BE2C (cell line): ENCODE results near the gene MMP25.

Experiments
- DNase-seq: peaks from one replicate; pipeline ENCODE4 v3.0.0-alpha.2; 2020
- H3K27me3 ChIP-seq: fragments of 250-450 bp; sonication (Bioruptor Pico); 2 replicates; pipeline ENCODE4 v1.5.1; 2020; ENCODE audit warnings: mild to moderate bottlenecking
- H3K36me3 ChIP-seq: fragments of 250-450 bp; sonication (Bioruptor Pico); 2 replicates; pipeline ENCODE4 v1.5.1; 2020; ENCODE audit warnings: mild to moderate bottlenecking
- H3K4me1 ChIP-seq: fragments of 250-450 bp; sonication (Bioruptor Pico); 2 replicates; pipeline ENCODE4 v1.5.1; 2020
- H3K4me3 ChIP-seq: 2 replicates; pipeline ENCODE4 v1.5.1; 2011; ENCODE audit warnings: low read depth, low read length
- H3K9me3 ChIP-seq: fragments of 250-450 bp; sonication (Bioruptor Pico); 2 replicates; pipeline ENCODE4 v1.5.1; 2020
- TF ChIP-seq, protein P1 (sequence below): IDR thresholded peaks from 2 replicates; pipeline ENCODE4 v1.5.1; 2012; ENCODE audit warnings: mild to moderate bottlenecking, low read depth, low read length

MMP25 gene

GRCh38 chr16:3013998-3014690 is 32.2 kb upstream of the MMP25 start:
- Histone ChIP-seq H3K36me3 (no peaks in the 10 kb centered on the region), H3K4me1 (peaks cover 2% of the 10 kb centered on the region; the same call in 1 of the 2 replicates), H3K27me3 (peaks cover 10% of the 10 kb centered on the region; the same call in 1 of the 2 replicates), H3K9me3 (no peaks in the 10 kb centered on the region), H3K4me3 (no peak overlapping the region)
- TF ChIP-seq, protein P1, sequence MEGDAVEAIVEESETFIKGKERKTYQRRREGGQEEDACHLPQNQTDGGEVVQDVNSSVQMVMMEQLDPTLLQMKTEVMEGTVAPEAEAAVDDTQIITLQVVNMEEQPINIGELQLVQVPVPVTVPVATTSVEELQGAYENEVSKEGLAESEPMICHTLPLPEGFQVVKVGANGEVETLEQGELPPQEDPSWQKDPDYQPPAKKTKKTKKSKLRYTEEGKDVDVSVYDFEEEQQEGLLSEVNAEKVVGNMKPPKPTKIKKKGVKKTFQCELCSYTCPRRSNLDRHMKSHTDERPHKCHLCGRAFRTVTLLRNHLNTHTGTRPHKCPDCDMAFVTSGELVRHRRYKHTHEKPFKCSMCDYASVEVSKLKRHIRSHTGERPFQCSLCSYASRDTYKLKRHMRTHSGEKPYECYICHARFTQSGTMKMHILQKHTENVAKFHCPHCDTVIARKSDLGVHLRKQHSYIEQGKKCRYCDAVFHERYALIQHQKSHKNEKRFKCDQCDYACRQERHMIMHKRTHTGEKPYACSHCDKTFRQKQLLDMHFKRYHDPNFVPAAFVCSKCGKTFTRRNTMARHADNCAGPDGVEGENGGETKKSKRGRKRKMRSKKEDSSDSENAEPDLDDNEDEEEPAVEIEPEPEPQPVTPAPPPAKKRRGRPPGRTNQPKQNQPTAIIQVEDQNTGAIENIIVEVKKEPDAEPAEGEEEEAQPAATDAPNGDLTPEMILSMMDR = no peak
- DNase-seq = no peak

- Histone ChIP-seq H3K4me3 (no peak overlapping the region), H3K27me3 (peaks cover 10% of the 10 kb centered on the region; the same call in 1 of the 2 replicates), H3K4me1 (peaks cover 2% of the 10 kb centered on the region), H3K36me3 (no peaks in the 10 kb centered on the region), H3K9me3 (no peaks in the 10 kb centered on the region)
- no peak for DNase-seq
- TF ChIP-seq, protein P1 = no peak
These were observed 31.4 kb upstream of the MMP25 start for GRCh38 chr16:3014971-3015370.

DNA sequence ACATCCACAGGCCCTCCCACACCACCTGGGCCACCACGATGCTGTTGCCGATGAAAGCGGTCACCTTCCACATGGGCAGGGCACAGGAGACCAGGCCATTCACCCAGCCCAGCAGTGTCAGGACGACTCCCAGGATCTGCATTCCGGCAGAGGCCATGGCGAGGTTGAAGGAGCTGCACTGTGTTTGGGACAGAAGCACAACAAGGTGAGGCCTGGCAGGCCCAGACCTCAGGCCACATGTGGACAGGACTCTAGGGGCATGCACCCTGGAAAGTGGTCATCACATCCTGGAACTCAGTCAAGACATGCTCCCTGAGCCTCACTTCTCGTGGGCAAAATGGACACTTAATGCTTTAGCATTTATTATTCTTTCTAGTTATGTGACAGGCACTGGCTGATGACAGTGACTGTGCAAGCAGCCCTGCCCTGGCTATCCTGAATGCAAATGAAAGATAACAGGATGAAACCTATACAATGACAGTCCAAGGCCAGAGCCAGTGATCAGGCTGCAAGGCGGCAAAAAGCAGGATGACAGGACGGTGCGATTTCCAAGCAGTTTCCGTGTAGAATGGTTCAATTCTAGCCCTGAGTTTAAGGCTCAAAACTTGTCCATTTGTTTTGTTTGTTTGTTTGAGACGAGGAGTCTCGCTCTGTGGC is 30.4 kb upstream of the MMP25 start:
- Histone ChIP-seq H3K36me3 (no peaks in the 10 kb centered on the region), H3K9me3 (no peaks in the 10 kb centered on the region), H3K27me3 (peaks cover 10% of the 10 kb centered on the region; the same call in 1 of the 2 replicates), H3K4me3 (no peak overlapping the region), H3K4me1 (peaks cover 2% of the 10 kb centered on the region)
- no peak for DNase-seq
- TF ChIP-seq, protein P1 = no peak

DNA sequence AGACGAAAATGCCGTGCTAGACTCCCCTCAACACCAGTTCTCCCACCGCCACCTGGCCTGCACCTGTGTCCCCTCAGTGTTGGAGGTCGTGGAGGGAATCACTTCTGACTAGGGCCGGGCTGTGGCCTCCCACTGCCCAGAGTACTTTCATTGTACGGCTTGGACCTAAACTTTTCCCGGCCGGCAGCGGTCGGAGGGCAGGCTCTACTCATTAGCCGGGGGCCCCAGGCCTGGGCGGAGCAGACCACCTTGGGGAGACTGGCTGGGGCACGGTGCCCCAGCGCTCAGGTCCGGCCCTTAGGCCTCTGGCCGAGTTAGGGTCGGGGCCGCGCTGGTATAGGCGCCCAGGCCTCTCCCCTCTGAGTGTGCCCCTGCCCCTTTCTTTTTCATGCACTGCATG is 29.0 kb upstream of the MMP25 start:
- Histone ChIP-seq H3K36me3 (no peaks in the 10 kb centered on the region), H3K9me3 (no peaks in the 10 kb centered on the region), H3K4me1 (peaks cover 12% of the 10 kb centered on the region), H3K27me3 (peaks cover under 1% of the 10 kb centered on the region; the same call in 1 of the 2 replicates), H3K4me3 (no peak overlapping the region)
- TF ChIP-seq, protein P1 = no peak
- no peak for DNase-seq

- Histone ChIP-seq H3K36me3 (no peaks in the 10 kb centered on the region), H3K4me1 (peaks cover 18% of the 10 kb centered on the region), H3K9me3 (no peaks in the 10 kb centered on the region), H3K4me3 (no peak within 1 kb of the TSS), H3K27me3 (no peaks in the 10 kb centered on the region)
- peak; percentile 68 for DNase-seq
- TF ChIP-seq, protein P1 = peak; percentile 40
These were observed 28.4 kb upstream of the MMP25 start, which contains the start of gene CLDN6 for GRCh38 chr16:3017794-3018506. TSS of gene CLDN6 (minus strand) at chr16:3018183. CDS start at chr16:3016021, 2,162 bp downstream.
